LNCAP (cell line): ENCODE measurements around the gene NT5C3A.
A peak's percentile ranks its signal among the peaks of the same experiment; 100 is the strongest.

ENCODE experiments used
- TF ChIP-seq, protein P1 (sequence below): fragments of 450-650 bp; IDR thresholded peaks from 2 replicates; pipeline ENCODE4 v1.5.1; 2017; ENCODE audit warnings: mild to moderate bottlenecking

Gene NT5C3A

GRCh38 chr7:33059635-33060034 is 2.9 kb downstream of the NT5C3A start:
- TF ChIP-seq, protein P1, sequence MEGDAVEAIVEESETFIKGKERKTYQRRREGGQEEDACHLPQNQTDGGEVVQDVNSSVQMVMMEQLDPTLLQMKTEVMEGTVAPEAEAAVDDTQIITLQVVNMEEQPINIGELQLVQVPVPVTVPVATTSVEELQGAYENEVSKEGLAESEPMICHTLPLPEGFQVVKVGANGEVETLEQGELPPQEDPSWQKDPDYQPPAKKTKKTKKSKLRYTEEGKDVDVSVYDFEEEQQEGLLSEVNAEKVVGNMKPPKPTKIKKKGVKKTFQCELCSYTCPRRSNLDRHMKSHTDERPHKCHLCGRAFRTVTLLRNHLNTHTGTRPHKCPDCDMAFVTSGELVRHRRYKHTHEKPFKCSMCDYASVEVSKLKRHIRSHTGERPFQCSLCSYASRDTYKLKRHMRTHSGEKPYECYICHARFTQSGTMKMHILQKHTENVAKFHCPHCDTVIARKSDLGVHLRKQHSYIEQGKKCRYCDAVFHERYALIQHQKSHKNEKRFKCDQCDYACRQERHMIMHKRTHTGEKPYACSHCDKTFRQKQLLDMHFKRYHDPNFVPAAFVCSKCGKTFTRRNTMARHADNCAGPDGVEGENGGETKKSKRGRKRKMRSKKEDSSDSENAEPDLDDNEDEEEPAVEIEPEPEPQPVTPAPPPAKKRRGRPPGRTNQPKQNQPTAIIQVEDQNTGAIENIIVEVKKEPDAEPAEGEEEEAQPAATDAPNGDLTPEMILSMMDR, result no peak

- TF ChIP-seq, protein P1, result no peak
These were observed 7.4 kb downstream of the NT5C3A start for GRCh38 chr7:33055158-33055557.

GRCh38 chr7:33054261-33054964 is 8.2 kb downstream of the NT5C3A start:
- TF ChIP-seq, protein P1, result no peak

DNA sequence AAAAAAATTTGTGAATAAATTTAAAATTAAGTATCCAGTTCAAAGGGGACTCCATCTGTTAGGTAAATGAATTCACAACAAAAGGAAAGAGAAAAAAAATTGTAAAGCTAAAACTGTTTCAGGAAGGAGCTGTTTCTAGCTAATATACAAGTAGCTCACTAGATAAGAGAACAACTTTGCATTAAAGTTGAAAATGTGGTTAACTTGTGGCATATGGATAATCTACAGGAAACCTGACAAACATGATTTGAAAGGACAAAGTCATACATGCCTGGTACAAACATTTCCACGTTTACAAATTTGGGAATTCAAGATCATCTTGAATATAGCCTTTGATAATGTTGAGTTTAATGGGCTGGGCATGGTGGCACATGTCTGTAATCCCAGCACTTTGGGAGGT is 8.9 kb downstream of the NT5C3A start:
- TF ChIP-seq, protein P1, result no peak

- TF ChIP-seq, protein P1, result peak; percentile 77
These were observed 11.8 kb downstream of the NT5C3A start for GRCh38 chr7:33050535-33051318.

DNA sequence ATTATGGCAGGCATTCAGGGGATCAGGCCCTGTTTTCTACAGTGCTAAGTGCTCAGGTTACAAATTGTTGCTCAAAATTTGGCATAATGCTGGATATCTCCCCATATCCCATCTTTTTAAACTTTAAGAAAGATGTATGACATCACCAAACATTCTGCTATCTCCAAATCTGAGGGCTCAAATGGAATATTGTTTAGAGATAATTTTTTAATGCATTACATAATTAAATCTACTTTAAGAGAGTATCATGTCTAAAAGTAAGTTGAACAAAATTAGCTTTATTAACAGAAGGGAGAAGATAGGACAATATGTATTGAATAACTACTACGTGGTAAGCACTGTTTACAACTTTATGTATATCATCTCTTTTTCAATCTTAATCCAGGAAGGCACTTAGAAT is 13.9 kb downstream of the NT5C3A start:
- TF ChIP-seq, protein P1, result no peak

- TF ChIP-seq, protein P1, result no peak
These were observed 14.3 kb downstream of the NT5C3A start for GRCh38 chr7:33048257-33048656.
